HCT116 (cell line): ENCODE results near the gene TMEM121B.

Experiments used
- CTCF ChIP-seq, 3 experiments: fragments of 200-600 bp in 1 of 3; sonication (generic) in 1 of 3; IDR thresholded peaks in 2 of 3; conservative IDR thresholded peaks in 1 of 3; 2 replicates each; pipeline ENCODE4 v1.5.1; 2012 to 2017; ENCODE audit warnings: low read depth in 2 of 3, low read length in 2 of 3, antibody characterized with exemption in 1 of 3, borderline replicate concordance in 1 of 3, control low read depth in 1 of 3, mild to moderate bottlenecking in 1 of 3, mixed read lengths in 1 of 3, mixed run types in 1 of 3, moderate library complexity in 1 of 3; ENCODE audit not compliant: insufficient read depth in 1 of 3
- EGR1 ChIP-seq: IDR thresholded peaks from 2 replicates; pipeline ENCODE4 v1.6.1; 2012; ENCODE audit warnings: low read depth
- ELF1 ChIP-seq: IDR thresholded peaks from 2 replicates; pipeline ENCODE4 v1.6.1; 2012; ENCODE audit warnings: low read depth, borderline replicate concordance
- MAX ChIP-seq: IDR thresholded peaks from 2 replicates; pipeline ENCODE4 v1.6.1; 2012
- RAD21 ChIP-seq: IDR thresholded peaks from 2 replicates; pipeline ENCODE4 v1.6.1; 2012; ENCODE audit warnings: low read depth, mild to moderate bottlenecking
- SIN3A ChIP-seq: IDR thresholded peaks from 2 replicates; pipeline ENCODE4 v1.6.1; 2012; ENCODE audit warnings: low read depth
- TCF7L2 ChIP-seq: IDR thresholded peaks from 2 replicates; pipeline ENCODE4 v1.7.0; 2011; ENCODE audit warnings: borderline replicate concordance, inconsistent platforms; ENCODE audit not compliant: insufficient read depth, insufficient read length; ENCODE audit errors: extremely low read depth

GRCh38 chr22:17161991-17162390 is 40.8 kb upstream of the TMEM121B start:
- TF ChIP-seq ELF1 (no peak), CTCF (IDR thresholded peaks at IDR 0.05 in 2 of 3, conservative IDR thresholded peaks at IDR 0.05 in 1 of 3; ENCODE audit: borderline replicate concordance in 1 of 3, insufficient read depth in 1 of 3, low read depth in 2 of 3, low read length in 2 of 3) (no peak), SIN3A (no peak), RAD21 (no peak), EGR1 (no peak), TCF7L2 (no peak), MAX (no peak)
